Embryonic facial prominence (tissue), 1 donor: Measurements from ENCODE around the gene STK16.
A peak's percentile ranks its signal among the peaks of the same experiment; 100 is the strongest.
"Not testable (repeated sequence)": the region's sequence is repeated elsewhere in the genome, so short reads cannot be mapped to it uniquely, and the experiment has no call there.

ENCODE experiments used
- DNase-seq: peaks from one replicate; pipeline ENCODE4 v3.0.0-alpha.2; 2016; ENCODE audit errors: extremely low spot score

Gene STK16

GRCh38 chr2:219287116-219287440, 41.8 kb downstream of the STK16 start:
- not testable (repeated sequence) for DNase-seq

- no peak for DNase-seq
Measured at GRCh38 chr2:219287580-219288265, 42.4 kb downstream of the STK16 start.

GRCh38 chr2:219289195-219289536, 43.9 kb downstream of the STK16 start:
- DNase-seq = no peak

- DNase-seq = peak; percentile 41
Measured at GRCh38 chr2:219289537-219290361, 44.5 kb downstream of the STK16 start.

- DNase-seq = no peak
Measured at GRCh38 chr2:219290381-219291171, 45.3 kb downstream of the STK16 start.

GRCh38 chr2:219291394-219291793, 46.1 kb downstream of the STK16 start:
- DNase-seq = no peak

- no peak for DNase-seq
Measured at GRCh38 chr2:219291910-219292490, 46.7 kb downstream of the STK16 start.

GRCh38 chr2:219292616-219293015, 47.3 kb downstream of the STK16 start:
- no peak for DNase-seq

- no peak for DNase-seq
Measured at GRCh38 chr2:219293736-219294231, 48.5 kb downstream of the STK16 start.

- DNase-seq = peak; percentile 43
Measured at GRCh38 chr2:219294356-219295351, 49.4 kb downstream of the STK16 start.

- DNase-seq = no peak
Measured at GRCh38 chr2:219296142-219296541, 50.9 kb downstream of the STK16 start.

- no peak for DNase-seq
Measured at GRCh38 chr2:219296631-219297391, 51.5 kb downstream of the STK16 start.

GRCh38 chr2:219297766-219298456, 52.6 kb downstream of the STK16 start:
- DNase-seq = no peak

GRCh38 chr2:219298759-219299371, 53.6 kb downstream of the STK16 start:
- DNase-seq = no peak

GRCh38 chr2:219299372-219299760, 54.1 kb downstream of the STK16 start:
- DNase-seq = no peak
